Muscle layer of duodenum (tissue), 2 donors: ENCODE measurements around the gene ARSB.

Experiments used
- H3K27ac ChIP-seq: one replicate; pipeline ENCODE4 v1.7.0; 2013; ENCODE audit warnings: mild to moderate bottlenecking, low read length
- H3K27me3 ChIP-seq: one replicate; pipeline ENCODE4 v1.7.0; 2013; ENCODE audit warnings: low read depth, mild to moderate bottlenecking, control low read depth, low read length
- H3K36me3 ChIP-seq, 2 donors: one replicate each; pipeline ENCODE4 v1.7.0; 2013; ENCODE audit warnings: low read length in 2 of 2, control low read depth in 1 of 2, mild to moderate bottlenecking in 1 of 2; ENCODE audit not compliant: insufficient read depth in 2 of 2, control insufficient read depth in 1 of 2
- H3K4me1 ChIP-seq, 2 donors: one replicate each; pipeline ENCODE4 v1.7.0; 2013; ENCODE audit warnings: low read length in 2 of 2, mild to moderate bottlenecking in 2 of 2, control low read depth in 1 of 2, moderate library complexity in 1 of 2; ENCODE audit not compliant: insufficient read depth in 2 of 2, control insufficient read depth in 1 of 2
- H3K4me3 ChIP-seq, 2 donors: one replicate each; pipeline ENCODE4 v1.7.0; 2013; ENCODE audit warnings: low read length in 2 of 2, low read depth in 1 of 2, mild to moderate bottlenecking in 1 of 2
- H3K9me3 ChIP-seq, 2 donors: one replicate each; pipeline ENCODE4 v1.7.0; 2013; ENCODE audit warnings: low read length in 2 of 2, control low read depth in 1 of 2, mild to moderate bottlenecking in 1 of 2; ENCODE audit not compliant: control insufficient read depth in 1 of 2
- donor health status: healthy.

ARSB gene

DNA sequence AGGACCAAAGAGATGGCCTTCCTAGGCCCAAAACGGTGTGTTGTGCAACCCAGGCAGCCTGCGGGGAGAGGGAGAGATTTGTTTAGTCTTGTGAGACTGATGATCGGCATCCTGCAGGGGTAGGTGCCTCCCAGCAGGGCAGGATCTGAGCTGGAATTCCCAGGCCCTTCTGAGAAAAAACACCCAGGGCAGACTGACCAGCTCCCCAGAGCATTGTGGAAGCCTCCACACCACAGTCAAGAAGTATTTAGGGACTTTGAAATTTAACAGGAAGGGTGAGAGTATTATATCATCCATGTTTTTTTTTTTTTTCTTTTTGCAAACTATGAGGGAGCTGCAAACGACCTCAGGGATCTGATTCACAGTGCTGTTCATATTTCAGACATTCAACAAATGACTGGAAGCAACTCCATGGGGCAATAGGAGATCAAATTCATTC lies 232.0 kb downstream of the ARSB start:
- Histone ChIP-seq H3K4me1 (peaks cover 0 to 9% of the 10 kb centered on the region in 2 donors), H3K4me3 (no peak overlapping the region), H3K27me3 (no peaks in the 10 kb centered on the region), H3K36me3 (no peaks in the 10 kb centered on the region), H3K27ac (no peak overlapping the region), H3K9me3 (no peaks in the 10 kb centered on the region)

GRCh38 chr5:78751872-78752271 lies 233.2 kb downstream of the ARSB start:
- no peaks in the 10 kb centered on the region for H3K36me3 ChIP-seq
- H3K4me1 ChIP-seq = peaks cover 0 to 10% of the 10 kb centered on the region in 2 donors
- H3K27ac ChIP-seq = no peak overlapping the region
- H3K27me3 ChIP-seq = no peaks in the 10 kb centered on the region
- no peak overlapping the region for H3K4me3 ChIP-seq
- H3K9me3 ChIP-seq = no peaks in the 10 kb centered on the region

GRCh38 chr5:78750281-78750680 lies 234.8 kb downstream of the ARSB start:
- H3K36me3 ChIP-seq = no peaks in the 10 kb centered on the region
- H3K27me3 ChIP-seq = no peaks in the 10 kb centered on the region
- peaks cover 0 to 17% of the 10 kb centered on the region in 2 donors for H3K4me1 ChIP-seq
- no peak overlapping the region for H3K27ac ChIP-seq
- no peaks in the 10 kb centered on the region for H3K9me3 ChIP-seq
- H3K4me3 ChIP-seq = no peak overlapping the region

- H3K27me3 ChIP-seq = no peaks in the 10 kb centered on the region
- H3K27ac ChIP-seq = no peak overlapping the region
- no peaks in the 10 kb centered on the region for H3K36me3 ChIP-seq
- no peak overlapping the region for H3K4me3 ChIP-seq
- peaks cover 0 to 28% of the 10 kb centered on the region in 2 donors for H3K4me1 ChIP-seq
- H3K9me3 ChIP-seq = no peaks in the 10 kb centered on the region
Measured at GRCh38 chr5:78747705-78748359, 237.3 kb downstream of the ARSB start.

DNA sequence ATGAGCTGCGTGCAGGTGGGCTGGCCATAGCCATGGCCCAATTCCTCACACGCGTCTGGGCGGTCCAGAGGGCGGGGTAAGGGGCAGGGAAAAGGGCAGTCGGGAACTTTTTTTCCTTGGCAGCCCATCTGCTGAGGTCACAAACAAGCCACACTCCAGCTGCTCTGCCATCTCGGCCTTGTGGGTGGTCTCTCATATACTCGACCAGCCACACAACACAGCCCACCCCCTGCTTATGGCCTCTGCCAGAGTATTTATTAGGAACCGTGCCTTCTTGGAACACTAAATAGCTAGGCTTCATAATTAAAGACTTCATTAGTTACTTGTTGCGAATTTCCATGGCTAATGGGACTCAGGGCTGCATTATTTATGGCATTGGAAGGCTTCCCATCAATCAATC lies 238.1 kb downstream of the ARSB start:
- Histone ChIP-seq H3K36me3 (no peaks in the 10 kb centered on the region), H3K27ac (no peak overlapping the region), H3K27me3 (no peaks in the 10 kb centered on the region), H3K4me3 (no peak overlapping the region), H3K9me3 (no peaks in the 10 kb centered on the region), H3K4me1 (peaks cover 0 to 28% of the 10 kb centered on the region in 2 donors)

DNA sequence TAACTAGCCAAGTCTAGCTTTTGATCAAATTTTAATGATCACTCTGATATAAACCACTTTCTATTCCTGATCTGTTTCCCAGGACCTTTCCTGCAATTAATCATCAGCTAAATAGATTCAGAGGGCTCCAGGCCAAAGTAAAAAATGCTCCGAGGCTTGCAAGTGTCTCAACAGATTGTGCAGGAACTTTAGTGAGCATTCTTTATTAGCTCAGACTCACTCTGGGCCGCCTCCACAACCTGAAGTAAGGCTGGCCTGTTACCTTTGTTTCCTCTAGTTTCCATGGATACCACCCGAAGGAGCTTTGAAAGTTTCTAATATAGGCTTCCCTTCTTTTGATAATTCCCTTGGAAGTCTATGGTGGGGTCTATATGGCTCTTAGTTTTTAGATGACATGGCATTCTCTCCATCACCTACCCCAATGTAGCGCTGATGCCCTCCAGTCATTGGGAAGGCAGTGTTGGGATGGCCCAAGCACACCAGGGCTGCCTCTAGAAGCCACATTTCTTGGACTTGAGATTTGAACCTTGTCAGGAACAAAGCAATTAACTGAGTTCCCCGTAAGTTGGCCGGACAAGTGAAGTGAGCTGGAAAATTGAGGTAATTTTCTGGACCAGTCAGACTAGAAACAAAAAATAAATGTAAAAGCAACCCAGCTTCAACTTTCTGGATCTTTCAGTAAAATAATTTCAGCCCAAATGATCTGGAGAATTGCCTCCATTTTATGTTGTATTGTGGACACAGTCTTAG lies 238.9 kb downstream of the ARSB start:
- no peak overlapping the region for H3K27ac ChIP-seq
- no peaks in the 10 kb centered on the region for H3K9me3 ChIP-seq
- no peaks in the 10 kb centered on the region for H3K27me3 ChIP-seq

DNA sequence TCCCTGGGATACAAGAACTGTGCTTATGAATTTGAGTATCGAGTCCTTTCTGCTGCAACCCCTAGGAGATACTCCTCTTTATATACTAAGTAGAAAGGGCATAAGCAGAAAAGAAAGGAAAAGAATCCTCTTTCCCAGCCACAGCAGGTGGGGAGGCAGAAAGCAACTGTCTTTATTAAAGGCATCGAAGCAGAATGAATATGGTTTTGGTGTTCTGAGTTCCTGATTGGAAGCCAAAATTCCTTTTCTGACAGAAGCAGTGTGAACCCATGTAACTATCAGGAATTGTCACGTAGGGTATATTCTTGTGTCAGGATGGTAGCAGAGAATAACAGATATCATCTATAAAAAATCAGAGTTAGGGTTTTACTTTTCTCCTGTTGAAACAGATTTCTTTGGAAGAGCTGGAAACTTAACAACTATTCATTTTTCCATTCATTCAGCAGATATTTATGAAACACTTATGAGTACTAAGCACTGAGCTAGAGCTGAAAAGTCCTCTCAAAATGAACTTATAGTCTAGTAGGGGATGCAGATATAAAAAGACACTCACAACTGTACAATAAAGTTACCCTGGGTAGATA lies 240.1 kb downstream of the ARSB start:
- Histone ChIP-seq H3K4me1 (peaks cover 0 to 28% of the 10 kb centered on the region in 2 donors), H3K36me3 (no peaks in the 10 kb centered on the region), H3K27ac (no peak overlapping the region), H3K27me3 (no peaks in the 10 kb centered on the region), H3K4me3 (no peak overlapping the region), H3K9me3 (no peaks in the 10 kb centered on the region)

More for the DNA sequence above, 238.9 kb downstream of the ARSB start:
- Histone ChIP-seq H3K36me3 (no peaks in the 10 kb centered on the region), H3K4me3 (no peak overlapping the region), H3K4me1 (peaks cover 0 to 28% of the 10 kb centered on the region in 2 donors)

- Histone ChIP-seq H3K4me1 (peaks cover 0 to 18% of the 10 kb centered on the region in 2 donors), H3K4me3 (no peak overlapping the region), H3K9me3 (no peaks in the 10 kb centered on the region), H3K27me3 (no peaks in the 10 kb centered on the region), H3K36me3 (no peaks in the 10 kb centered on the region), H3K27ac (no peak overlapping the region)
Measured at GRCh38 chr5:78741019-78741418, 244.1 kb downstream of the ARSB start.

DNA sequence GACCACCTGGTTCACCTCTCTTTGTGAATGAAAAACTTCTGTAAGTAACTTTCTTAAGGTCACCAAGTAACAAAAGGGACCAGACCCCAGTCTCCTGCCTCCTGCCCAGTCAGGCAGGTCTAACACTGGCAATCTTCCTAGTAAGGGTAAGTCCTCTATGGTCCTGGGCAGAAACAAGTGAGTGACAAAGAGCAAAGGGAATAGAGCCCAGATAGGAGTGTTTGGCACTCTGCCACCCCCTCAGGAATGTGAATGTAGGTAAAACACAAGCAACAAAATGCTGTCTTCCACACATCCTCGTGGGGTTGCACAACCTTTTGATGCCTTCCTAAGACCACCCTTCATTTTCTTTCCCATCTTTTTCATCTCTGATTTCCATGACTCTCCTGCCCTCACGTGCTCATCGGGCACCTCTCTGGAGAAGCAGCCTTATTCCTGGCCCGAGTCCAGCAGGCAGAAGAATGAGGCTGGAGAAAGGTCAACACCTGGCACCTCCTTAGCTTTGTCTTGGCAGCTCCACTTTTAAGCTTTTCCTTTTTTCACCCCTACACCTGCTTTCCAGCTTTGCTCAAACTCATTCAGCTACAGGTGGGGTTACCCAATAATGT lies 246.3 kb downstream of the ARSB start:
- Histone ChIP-seq H3K27me3 (no peaks in the 10 kb centered on the region), H3K9me3 (peaks cover 0 to 7% of the 10 kb centered on the region in 2 donors), H3K27ac (no peak overlapping the region), H3K36me3 (no peaks in the 10 kb centered on the region), H3K4me1 (no peaks in the 10 kb centered on the region), H3K4me3 (no peak overlapping the region)

DNA sequence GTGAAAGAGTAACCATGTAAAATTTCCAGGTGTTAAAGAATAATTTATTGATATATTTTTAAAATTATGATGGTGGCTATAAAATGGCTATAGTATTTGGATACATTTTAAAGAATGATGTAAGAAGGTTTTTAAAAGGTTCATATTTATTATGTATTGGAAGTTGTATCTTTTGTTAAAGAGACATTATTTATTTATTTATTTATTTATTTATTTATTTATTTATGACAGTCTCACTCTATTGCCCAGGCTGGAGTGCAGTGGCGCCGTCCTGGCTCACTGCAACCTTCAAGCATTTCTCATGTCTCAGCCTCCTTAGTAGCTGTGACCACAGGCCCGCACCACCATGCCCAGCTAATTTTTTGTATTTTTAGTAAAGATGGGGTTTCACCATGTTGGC lies 247.0 kb downstream of the ARSB start:
- Histone ChIP-seq H3K4me1 (no peaks in the 10 kb centered on the region), H3K4me3 (no peak overlapping the region), H3K27ac (no peak overlapping the region), H3K9me3 (peaks cover 0 to 7% of the 10 kb centered on the region in 2 donors), H3K27me3 (no peaks in the 10 kb centered on the region), H3K36me3 (no peaks in the 10 kb centered on the region)

DNA sequence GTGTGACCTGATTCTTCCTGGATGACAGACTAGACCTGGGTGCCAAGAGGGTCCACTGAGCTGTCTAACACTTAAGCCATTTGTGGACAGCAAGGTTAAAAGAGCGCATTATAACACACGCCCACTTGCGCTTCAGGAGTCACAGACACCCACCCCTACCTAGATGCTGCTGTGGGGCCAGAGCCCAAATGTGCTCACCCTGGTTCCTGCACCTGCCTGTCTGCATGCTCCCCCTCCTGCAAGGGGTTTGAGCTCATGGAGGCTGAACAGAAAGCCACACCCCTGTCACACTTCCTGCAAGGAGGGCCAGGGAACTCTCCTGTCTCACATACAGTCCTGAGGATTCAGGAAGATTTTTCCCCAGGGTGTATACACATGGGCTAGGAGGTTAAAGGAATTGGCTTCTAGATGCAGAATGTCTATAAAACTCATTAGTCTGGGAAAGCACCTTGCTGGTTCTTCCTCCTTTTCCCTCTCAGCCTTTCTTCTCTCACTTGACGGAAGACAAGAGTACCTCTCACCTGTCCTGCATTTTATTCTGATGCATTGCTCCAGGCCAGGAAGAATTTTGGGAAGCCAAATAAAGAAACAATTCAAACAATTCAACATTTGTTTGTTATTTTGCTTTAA lies 249.2 kb downstream of the ARSB start:
- peaks cover 0 to 6% of the 10 kb centered on the region in 2 donors for H3K4me1 ChIP-seq
- H3K27me3 ChIP-seq = no peaks in the 10 kb centered on the region
- H3K36me3 ChIP-seq = no peaks in the 10 kb centered on the region

More for the DNA sequence above, 249.2 kb downstream of the ARSB start:
- Histone ChIP-seq H3K27ac (no peak overlapping the region), H3K4me3 (no peak overlapping the region), H3K9me3 (peaks cover 0 to 7% of the 10 kb centered on the region in 2 donors)
